GM19324 (cell line): ENCODE results near the gene NXPH1.

Experiments
- ATAC-seq: cut with Tn5 transposase; IDR thresholded peaks from one replicate; pipeline ENCODE4 v1.9.1; 2021; ENCODE audit warnings: mild to moderate bottlenecking, moderate library complexity; ENCODE audit not compliant: unreplicated experiment, low FRiP score

NXPH1 gene

DNA sequence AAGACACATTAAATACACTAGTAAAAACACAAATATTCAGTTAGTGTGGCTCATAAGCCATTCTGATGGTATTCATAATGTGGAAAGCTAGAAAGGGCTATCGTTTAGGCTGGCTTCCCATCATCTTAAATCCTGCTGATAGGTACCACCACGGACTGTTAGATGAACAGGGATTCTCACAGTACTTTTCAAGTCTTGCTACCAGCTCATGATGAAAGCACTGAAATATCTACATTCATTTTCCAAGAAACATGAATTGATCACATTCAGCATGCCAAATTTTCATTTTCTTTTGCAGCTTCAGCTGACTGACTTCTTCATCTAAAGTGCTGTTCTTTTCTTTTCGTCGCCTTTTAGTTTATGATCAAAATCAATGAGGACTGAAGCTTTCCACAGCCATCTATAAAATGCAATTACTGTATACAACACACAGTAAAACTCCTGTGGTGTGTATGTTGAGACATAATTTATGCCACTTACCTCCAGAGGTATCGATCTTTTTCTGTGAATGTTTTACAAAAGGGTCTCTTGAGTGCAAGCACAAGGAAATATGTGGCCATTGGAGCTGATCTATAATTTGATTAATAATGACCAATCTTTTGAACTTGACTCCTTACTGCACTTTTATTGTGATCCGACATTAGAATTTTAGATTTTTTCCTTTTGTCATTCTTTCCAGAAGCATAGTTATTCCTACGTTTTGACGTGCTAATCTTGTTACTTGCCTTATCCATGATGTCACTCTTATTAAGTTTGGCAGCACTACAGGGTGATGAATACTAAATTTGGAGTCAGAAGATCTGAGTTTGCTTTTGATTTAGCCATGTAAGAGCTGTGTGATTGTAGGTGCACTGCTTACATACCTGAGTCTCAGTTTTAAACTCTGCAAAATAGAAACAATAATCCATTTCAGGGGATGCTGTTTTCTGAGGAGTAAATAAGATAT lies 58.4 kb downstream of the NXPH1 start:
- no peak for ATAC-seq

DNA sequence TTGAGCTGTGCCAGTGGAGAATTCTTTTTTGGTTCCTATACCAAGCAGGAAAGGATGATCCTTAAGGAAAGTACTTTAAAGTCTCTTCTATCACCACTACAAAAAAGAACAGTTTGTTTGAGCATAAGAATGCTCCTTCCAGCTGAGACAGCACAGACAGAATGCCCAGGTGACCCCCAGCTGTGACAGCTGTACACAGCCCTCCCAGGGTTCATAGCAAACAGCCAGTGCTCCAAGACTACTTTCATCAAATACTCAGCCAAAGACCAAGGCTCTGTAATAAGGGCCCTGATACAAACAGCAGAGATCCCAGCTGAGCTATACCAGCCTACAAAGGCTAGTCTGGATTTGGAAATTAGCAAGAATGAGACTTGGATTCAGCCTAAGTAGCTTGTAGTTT lies 65.7 kb downstream of the NXPH1 start:
- no peak for ATAC-seq

DNA sequence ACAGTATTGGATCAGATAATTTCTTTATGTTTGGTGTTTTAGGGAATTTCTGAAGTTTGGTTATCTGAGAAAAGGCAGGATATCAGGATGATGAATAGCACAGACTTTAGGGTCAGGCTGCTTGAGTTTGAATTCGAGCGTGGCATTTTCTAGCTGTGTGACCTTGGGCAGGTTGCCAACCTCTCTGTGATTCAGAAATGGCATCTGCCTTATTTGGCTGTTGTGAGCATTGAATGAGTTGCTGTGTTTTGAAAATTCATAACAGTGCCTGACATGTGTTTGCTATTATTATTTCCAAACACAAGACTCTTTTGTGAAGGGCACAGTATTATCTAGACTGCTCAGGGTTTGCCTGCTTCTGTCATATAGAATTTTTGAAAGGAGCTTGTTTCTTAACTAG lies 66.9 kb downstream of the NXPH1 start:
- ATAC-seq: no peak

DNA sequence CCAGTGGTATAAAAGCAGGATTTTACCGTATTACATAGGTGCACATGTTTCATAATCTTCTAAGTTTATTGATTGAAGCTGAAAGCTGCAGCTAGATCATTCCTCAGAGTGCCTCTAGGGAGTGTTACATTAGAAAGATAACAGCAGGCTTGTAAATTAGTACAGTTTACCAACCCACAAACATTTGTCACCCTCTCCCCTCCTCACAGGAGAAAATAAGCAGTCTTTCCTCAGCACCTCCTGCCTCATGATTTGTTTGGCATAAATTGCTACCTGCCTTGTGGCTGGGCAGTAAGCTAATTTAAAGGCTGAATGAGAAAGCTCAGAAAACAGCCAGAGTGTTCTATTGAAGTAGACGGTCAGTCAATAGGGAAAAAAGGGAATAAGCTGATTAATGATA lies 74.2 kb downstream of the NXPH1 start:
- ATAC-seq: no peak

DNA sequence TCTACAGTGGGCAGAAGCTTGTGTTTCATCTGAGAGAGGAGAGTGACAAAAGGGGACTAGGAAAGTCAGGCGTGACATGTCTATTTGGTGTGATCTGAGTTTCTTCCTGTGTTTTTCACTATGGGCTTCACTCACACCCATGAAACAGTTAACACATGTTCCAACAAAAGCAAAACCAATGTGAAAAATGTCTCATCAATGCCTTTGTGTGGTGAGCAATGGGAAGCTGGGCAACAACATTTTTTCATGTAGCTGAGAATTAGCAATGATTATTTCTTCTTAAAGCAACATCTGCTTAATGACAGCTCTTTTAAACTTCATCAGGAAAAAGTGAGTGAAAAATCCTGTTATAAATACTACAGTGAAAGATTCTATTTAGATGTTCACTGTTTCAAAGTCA lies 76.2 kb downstream of the NXPH1 start:
- ATAC-seq: no peak

DNA sequence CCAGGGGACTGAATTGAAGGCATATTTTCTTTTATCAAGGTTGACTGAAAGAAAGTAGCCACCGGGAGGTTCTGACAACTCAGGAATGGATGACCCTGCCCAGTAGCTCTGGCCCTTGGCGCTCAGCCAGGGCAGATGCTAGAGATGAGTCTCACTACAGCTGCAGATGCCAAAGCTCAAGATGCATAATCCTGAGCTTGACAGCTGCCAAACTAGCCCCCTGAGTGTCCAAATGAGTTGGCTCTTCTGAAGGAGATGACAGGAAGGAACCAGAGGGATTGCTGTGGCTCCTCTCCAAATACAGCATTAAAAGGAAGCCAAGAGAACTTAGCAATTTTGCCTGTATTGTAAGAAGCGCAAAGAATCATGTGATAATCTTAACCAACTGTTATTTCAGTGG lies 78.4 kb downstream of the NXPH1 start:
- ATAC-seq: no peak

DNA sequence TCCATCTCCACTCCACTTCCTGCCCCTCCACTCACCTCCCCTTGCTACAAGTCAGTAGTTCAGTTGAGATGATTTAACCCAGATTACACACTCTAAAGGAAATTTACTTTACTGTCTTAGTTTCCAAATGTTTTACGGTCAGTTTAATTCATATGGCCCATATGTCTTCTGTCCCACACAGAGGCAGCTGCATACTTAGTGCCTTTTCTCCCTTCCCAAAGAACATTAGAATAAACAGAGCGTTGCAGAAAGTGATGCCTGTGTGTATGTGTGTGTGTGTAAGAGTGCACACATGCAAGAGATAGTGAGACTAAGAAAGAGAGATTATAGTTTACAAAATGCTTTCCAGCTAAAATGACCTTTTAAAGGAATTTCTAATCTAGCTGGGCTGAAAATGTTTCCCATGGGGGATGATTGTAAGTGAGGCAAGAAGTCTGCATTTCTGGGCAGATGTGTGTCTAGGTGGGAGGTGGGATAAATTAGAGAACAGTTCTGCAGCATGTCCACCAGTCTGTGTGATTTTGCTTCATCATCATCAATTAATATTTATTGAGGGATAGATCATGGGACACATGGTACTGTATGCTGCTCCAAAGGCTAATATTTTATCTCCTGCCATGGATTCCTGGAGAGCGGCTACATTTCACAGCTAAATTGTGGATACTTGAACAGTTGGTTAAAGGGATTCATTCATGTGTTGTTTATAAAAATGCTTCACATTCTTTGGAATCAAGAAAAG lies 81.5 kb downstream of the NXPH1 start:
- no peak for ATAC-seq

DNA sequence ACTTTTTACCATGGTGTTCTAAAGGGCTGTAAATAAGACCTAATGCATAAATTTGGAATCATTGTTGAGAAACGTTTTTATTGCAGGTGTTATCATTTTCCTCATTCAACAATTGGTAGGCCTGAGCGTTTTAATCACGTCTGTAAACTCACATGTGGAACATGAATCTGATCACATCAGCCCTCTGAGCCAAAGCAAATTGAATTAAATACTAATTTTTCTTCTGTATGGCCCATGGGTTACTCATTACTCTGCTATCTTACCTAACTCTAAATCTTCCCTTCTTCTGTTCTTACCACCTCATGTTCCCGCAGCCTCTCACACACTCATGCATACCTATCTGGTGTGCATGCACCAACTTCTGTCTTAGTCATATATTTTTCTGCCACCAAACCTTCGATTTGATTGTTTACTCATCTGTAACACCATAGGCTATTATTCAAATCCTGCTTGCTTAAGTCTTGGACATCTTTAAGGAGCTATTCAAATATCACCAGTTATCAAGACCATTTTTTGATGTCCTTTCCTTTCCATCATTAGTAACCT lies 82.3 kb downstream of the NXPH1 start:
- no peak for ATAC-seq

DNA sequence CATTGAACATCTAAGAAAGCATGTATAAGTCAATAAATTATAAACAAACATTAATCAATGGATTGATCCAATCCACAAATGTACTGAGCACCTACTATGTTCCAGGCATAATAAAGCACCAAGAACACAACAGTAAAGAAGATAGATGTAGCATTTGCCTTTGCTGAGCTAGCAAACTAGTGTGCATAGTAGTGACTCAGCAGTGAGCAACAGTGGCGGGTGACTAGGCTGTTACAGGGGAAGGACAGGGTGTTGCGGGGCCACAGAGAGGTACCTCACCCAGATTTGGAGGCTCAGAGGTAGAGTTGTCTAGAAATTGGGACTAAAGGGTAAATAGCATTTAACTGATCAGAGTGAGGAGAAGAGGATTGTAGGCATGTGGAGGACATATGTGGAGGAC lies 83.6 kb downstream of the NXPH1 start:
- ATAC-seq: no peak

DNA sequence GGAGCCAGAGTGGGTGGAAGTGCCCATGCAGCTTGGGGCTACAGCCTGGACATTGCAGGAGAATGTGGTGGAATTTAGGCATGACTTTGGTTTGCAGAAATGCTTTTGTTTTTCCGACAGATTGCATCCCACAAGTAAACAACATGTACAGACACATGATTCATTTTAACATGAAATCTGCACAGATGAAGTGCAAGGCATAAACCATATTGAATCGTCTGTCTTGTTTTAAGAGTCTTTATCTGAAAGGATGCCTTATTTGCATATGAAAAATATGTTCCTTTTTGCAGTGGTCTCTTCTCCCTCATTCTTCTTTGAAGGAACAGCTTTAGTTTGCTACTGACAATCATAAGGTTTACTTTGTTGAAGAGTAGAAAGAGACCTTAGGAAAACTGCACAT lies 94.9 kb downstream of the NXPH1 start:
- ATAC-seq: no peak

DNA sequence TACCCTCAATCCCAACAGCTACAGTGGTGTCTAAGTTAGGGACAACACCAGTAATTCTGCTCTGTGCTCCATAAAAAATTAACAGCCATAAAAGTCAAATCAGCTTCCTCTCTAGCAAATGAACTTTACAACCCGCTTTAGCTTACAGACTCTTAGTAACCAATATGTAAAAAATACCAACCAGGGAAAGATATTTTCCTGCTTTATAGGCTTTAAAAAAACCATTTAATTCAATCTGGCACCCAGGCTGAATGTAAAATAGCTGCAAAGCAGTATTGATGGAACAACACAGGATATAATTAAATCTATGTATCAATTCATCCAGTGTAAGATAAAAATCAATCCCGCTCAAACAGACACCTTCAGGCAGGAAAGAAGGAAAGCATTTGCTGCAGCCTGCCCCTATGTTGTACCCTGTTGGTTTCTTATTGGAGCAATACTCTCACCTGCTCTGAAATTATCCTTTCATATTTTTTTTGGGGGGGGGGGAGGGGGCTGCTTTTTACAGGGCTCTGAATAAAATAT lies 98.6 kb downstream of the NXPH1 start:
- no peak for ATAC-seq

DNA sequence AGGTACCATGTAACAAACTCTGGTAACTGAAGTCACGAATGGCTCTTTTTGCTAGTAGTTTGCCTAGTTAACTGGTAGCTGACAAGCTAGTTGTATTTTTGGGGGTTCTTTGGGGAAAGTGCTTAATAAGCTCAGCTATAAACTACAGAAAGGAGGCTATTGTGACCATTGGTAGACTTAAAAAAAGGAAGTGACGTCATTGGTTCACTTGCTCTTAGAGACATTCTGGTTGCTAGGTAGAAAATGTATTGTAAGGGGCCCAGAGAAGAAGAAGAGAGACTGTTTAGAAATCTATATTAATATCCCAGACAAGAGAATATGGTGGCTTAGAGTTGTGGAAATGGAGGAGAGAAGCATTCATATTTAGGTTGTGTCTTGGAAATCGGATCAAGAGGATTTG lies 103.0 kb downstream of the NXPH1 start:
- no peak for ATAC-seq

DNA sequence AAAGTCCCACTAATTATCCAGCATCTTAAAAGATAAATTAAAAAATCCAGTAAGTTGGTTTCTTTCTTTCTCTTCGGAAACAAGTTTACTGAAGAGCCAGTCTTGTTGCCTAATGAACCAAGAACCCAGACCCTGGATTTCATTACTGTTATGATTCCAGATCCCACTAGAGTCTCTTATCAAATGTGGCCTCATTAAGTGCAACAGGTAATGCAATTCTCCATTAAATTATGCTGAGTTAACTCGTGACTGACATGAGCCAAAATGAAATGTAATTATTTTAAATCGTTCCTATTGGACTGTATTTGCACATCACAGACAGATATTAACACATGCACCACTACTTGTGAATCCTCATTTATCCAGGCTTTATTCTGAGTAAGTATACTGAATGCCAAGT lies 115.6 kb downstream of the NXPH1 start:
- no peak for ATAC-seq

DNA sequence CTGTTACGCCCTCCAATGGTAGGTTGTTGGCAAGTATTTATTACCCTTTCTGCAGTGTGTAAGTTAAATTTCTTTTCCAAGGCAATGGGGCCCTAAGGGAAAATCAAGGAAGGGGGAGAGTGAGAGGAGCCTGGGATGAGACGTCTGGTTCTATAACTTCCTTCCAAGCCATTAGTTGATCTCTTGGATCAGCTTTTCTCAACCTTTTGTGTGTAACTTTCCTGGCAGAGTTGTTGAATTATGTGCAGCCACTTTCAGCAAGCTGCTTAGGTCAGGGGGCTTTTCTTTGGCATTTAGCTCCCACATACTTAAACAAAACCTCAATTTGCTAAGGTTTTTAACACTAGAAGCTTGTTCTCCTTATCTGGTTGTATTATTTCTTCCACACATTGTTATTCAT lies 127.1 kb downstream of the NXPH1 start:
- no peak for ATAC-seq

DNA sequence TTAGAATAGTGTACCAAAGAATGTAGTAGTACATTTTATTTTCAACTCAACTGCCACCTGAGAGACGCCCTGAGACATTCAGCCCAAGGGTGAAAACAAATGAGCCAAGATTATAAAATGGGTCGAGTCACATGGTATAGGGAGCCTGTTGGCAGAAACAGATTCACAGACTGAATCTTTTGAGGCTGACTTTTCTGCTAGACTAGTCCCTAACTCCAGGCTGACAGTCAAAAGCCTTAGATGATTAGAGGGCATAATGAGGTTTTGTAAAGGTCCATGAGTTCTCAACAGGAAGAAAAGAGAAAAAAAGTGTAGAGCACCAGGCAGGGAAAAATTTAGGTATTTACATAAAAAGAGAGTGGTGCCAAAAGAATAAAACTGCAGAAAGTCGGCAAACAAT lies 128.0 kb downstream of the NXPH1 start:
- ATAC-seq: no peak

DNA sequence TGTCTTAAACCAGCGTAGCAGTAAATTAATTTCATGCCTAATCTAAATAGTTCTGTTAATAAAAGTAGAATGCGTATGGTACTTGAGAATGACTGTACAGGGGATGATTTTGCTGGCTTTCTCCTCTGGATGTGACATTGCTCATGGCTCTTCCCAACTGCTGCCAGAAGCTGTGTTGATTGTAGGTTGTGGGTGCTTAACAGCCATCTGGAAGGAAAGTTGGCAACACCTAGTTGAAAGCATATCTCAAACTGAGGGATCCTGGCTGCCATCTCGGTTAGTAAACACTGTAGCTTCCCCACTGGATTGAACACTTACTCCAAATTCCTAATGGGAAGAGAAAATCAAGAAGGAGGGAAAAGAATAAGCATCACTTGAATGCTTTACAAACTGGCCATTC lies 130.9 kb downstream of the NXPH1 start:
- ATAC-seq: no peak

DNA sequence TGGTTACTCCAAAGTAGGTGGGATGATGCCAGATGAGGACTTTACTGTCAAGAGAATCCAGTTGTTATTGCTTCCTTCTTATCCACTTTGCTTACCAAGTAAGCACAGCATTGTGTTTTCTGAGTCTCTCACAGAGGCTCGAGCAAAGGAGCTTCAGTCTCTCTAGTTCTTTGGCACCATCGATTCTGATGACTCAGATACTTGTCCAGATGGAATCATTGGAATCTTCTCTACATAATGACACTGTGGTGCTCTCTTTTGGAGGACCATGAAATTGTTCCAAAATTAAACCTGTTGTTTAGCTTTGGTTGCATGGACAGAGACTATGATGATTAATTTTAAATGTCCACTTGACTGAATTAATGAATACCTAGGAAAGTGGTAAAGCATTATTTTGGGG lies 132.6 kb downstream of the NXPH1 start:
- no peak for ATAC-seq

DNA sequence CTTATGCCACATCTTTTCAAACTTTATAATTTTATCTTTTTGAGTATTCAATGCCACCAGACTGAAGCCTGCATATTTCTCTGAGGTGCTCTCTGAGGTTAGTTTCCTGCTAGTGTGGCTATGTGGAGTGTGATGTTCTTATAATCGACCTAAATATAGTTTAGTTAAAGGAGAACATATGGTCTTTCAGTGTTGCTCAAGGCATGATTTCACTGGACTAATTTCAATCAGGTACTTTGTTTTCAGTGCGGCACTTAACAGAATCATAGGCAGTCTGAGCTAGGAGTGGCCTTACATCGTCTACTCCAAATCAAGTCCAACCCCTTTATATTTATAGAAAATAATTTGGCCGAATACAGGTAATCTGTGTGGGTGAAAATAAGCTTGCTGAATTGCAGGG lies 134.2 kb downstream of the NXPH1 start:
- no peak for ATAC-seq

DNA sequence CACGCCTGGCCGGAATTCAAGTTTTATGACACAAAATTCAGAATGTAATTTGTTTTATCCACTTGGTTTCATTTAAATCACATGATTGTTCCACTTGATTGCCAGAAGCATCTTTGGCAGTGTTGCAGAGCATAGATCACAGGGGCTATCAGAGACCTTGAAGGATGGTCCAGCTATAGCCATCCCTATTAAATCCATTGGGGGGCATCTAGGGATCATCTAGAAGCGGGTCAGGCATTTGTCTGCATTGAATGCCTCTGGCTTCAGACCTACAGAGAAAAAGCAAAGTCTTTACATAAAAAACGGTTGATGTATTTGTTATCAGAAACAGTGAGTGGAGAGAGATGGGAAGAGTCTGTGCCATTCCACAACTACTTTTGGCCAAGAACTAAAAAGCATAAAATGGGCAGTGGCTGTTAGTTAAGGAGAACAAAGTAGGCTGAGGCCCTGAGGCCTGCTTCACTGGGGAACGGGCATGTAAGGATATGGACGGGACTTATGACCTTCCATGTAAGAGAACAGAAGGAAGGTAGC lies 146.3 kb downstream of the NXPH1 start:
- no peak for ATAC-seq

DNA sequence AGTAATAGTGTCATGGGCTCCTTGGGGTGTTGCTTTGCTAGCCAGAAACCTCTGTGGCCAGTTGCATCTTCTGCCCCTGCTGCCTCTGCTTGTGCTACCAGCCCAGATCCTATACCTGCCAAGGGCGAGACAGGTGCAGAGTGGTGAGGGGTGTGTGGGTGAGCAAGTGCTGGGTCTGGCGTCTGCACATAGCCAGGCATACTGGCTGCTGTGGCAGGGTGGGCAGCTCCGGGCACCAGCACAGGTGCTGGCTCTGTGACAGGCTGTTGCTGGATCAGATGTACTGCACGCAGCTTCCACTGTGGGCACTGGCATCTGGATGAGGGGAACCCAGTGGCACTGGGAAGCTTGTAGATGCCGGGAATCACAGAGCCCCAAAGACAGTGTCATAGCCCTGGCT lies 148.4 kb downstream of the NXPH1 start:
- ATAC-seq: no peak

DNA sequence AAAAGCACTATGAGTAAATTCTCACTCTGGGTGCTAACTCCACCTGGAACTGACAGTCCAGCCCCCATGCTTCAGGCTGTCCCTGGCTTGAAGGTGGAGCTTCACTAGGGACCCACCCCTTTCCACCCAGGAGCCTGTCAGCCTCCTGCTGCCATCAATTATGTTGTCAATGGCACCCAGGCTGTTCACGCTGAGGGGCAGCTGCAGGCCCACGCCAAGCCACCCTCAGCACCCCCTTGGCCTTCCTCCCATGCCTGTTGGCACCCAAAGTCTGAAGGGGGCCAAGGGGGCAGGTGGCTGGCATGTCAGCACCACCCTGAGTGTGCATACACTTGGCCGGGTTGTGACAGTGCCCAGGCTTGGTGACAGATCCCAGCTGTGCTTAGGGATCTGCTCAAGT lies 149.3 kb downstream of the NXPH1 start:
- no peak for ATAC-seq
